NCI-H1436 treated with DMSO at 0.1 percent for 48 hours (cell line): ENCODE data around the gene RAPGEF5.
"Not testable (repeated sequence)": the region's sequence is repeated elsewhere in the genome, so short reads cannot be mapped to it uniquely, and the experiment has no call there.

Experiments
- DNase-seq: peaks from one replicate; lab custom pipeline; 2025; lab: John Stamatoyannopoulos, UW

The RAPGEF5 gene

GRCh38 chr7:22082886-22083703 is 273.9 kb downstream of the RAPGEF5 start:
- no peak for DNase-seq

GRCh38 chr7:22082553-22082885 is 274.4 kb downstream of the RAPGEF5 start:
- DNase-seq, result no peak

- DNase-seq, result not testable (repeated sequence)
These were observed 276.7 kb downstream of the RAPGEF5 start for GRCh38 chr7:22080219-22080618.

- DNase-seq, result not testable (repeated sequence)
These were observed 278.1 kb downstream of the RAPGEF5 start for GRCh38 chr7:22078872-22079271.

- DNase-seq, result no peak
These were observed 281.4 kb downstream of the RAPGEF5 start for GRCh38 chr7:22075561-22075960.

GRCh38 chr7:22074897-22075296 is 282.1 kb downstream of the RAPGEF5 start:
- DNase-seq, result no peak
